Thymus (tissue), 11 donors: ENCODE results near the gene USP7. TPM values are rescaled to one million over a fixed set of nuclear protein-coding genes. Genes with fewer than 3 reads are reported as not detected.
A peak's percentile ranks its signal among the peaks of the same experiment; 100 is the strongest.

Experiments
- DNase-seq, 9 donors: peaks; one replicate each; pipeline ENCODE4 v3.0.0-alpha.2; 2013; ENCODE audit warnings: low spot score in 9 of 9, low read depth in 6 of 9, missing footprints in 1 of 9
- H3K27ac ChIP-seq, 2 donors: one replicate each; pipeline ENCODE4 v1.5.1; 2013; ENCODE audit warnings: control low read depth in 1 of 2, low read depth in 1 of 2, low read length in 1 of 2, mild to moderate bottlenecking in 1 of 2, moderate library complexity in 1 of 2
- H3K27me3 ChIP-seq, 2 donors: one replicate each; pipeline ENCODE4 v1.5.1; 2013; ENCODE audit warnings: low read length in 1 of 2; ENCODE audit not compliant: control insufficient read depth in 2 of 2, insufficient read depth in 1 of 2
- H3K36me3 ChIP-seq, 2 donors: one replicate each; pipeline ENCODE4 v1.5.1; 2013; ENCODE audit warnings: low read length in 1 of 2, mild to moderate bottlenecking in 1 of 2, moderate library complexity in 1 of 2; ENCODE audit not compliant: control insufficient read depth in 2 of 2, insufficient read depth in 2 of 2
- H3K4me1 ChIP-seq, 2 donors: one replicate each; pipeline ENCODE4 v1.5.1; 2013; ENCODE audit warnings: low read length in 2 of 2; ENCODE audit not compliant: control insufficient read depth in 2 of 2, insufficient read depth in 2 of 2
- H3K4me3 ChIP-seq, 2 donors: one replicate each; pipeline ENCODE4 v1.5.1; 2013; ENCODE audit warnings: low read length in 2 of 2, control low read depth in 1 of 2, mild to moderate bottlenecking in 1 of 2
- H3K9me3 ChIP-seq, 2 donors: one replicate each; pipeline ENCODE4 v1.5.1; 2013; ENCODE audit warnings: low read length in 1 of 2, mild to moderate bottlenecking in 1 of 2; ENCODE audit not compliant: control insufficient read depth in 2 of 2, insufficient read depth in 1 of 2
- WGBS: extraction: QIAGEN DNeasy Blood & Tissue Kit; methylation state at CpG from one replicate; pipeline ENCODE4 v1.1.7; 2013; 5-methylcytosine and 5-hydroxymethylcytosine counted together
- polyA plus RNA-seq: library from polyadenylated mRNA; stranded (reverse); fragments of 200-250 nt; gene quantifications from one replicate; pipeline ENCODE4 v1.2.3, GENCODE V29; 2013
- total RNA-seq: library from RNA; stranded (reverse); fragments of 120-200 nt; gene quantifications from one replicate; pipeline ENCODE4 v1.2.4, GENCODE V29; 2013
- donor health status: healthy.

Gene USP7
- total and polyA plus RNA-seq, 2 donors: 58.3 to 75.1 TPM

DNA sequence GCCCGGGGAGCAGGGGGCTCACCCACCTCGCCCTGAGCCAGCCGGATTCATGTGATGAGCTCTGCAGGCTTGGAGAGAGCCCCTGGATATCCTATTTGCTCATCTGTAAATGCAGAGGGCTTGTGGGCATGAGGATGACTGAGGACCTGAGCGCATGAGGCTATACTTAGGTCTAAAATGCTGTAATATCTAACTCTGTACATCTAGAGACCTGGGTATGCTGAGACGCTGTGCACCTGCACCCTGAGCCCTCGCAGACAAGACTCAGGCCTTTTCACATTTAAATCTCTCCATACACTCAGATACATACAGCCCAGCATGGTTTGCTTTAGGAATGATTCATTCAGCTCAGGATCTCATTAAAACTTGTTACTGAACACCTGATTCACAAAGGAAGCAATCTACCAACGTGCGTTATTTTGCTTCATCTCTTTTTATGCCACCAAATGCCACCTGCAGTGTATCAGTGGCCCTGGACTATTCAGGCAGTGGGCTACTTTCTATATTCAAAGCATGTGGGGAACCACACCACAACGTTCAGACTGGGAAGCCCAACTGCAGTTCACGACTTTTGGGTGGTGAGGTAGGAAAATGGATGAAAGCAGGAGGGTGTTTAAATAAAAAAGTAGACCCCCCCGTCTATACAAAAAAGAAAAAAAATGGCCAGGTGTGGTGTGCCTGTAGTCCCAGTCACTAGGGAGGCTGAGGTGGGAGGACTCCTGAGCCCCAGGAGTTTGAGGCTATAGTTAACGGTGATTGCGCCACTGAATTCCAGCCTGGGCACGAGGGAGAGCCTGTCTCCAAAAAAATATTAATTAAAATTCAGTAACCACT is 12.0 kb downstream of the USP7 start:
- 46% methylated on average over 14 of the region's 14 CpGs for WGBS
- Histone ChIP-seq H3K27me3 (no peaks in the 10 kb centered on the region), H3K9me3 (no peaks in the 10 kb centered on the region), H3K36me3 (no peaks in the 10 kb centered on the region), H3K4me3 (no peak overlapping the region), H3K4me1 (peaks cover 66 to 75% of the 10 kb centered on the region in 2 donors), H3K27ac (peak overlapping the region; percentile 4 to 15)
- no peak for DNase-seq

DNA sequence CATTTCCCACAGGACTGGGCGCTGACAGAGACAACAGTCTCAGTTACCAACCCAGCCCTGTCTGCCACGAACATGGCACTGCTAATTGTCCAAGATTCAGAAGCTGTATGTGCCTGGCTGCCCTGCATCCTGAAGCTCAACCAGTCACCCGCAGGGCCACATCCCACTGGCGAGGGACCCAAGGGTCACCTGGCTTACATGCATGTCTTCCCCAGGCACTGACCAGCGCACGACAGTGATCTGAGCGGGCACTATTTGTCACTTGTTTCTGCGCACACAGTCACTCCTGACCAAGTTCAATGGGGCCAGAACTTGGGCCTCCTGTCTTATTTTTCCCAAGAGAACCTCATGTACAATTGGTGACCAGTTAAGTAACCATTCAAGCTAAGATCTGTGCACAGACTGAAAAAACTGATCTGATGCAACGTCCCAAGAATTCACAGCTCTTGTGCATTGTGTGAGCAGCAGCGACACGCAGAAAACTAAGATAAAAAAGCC is 13.1 kb downstream of the USP7 start:
- H3K27me3 ChIP-seq: no peaks in the 10 kb centered on the region
- no peak for DNase-seq
- H3K9me3 ChIP-seq: no peaks in the 10 kb centered on the region
- WGBS: 96% methylated on average over 11 of the region's 11 CpGs
- no peak overlapping the region for H3K27ac ChIP-seq
- H3K4me1 ChIP-seq: peaks cover 66 to 73% of the 10 kb centered on the region in 2 donors
- no peak overlapping the region for H3K4me3 ChIP-seq
- H3K36me3 ChIP-seq: no peaks in the 10 kb centered on the region

DNA sequence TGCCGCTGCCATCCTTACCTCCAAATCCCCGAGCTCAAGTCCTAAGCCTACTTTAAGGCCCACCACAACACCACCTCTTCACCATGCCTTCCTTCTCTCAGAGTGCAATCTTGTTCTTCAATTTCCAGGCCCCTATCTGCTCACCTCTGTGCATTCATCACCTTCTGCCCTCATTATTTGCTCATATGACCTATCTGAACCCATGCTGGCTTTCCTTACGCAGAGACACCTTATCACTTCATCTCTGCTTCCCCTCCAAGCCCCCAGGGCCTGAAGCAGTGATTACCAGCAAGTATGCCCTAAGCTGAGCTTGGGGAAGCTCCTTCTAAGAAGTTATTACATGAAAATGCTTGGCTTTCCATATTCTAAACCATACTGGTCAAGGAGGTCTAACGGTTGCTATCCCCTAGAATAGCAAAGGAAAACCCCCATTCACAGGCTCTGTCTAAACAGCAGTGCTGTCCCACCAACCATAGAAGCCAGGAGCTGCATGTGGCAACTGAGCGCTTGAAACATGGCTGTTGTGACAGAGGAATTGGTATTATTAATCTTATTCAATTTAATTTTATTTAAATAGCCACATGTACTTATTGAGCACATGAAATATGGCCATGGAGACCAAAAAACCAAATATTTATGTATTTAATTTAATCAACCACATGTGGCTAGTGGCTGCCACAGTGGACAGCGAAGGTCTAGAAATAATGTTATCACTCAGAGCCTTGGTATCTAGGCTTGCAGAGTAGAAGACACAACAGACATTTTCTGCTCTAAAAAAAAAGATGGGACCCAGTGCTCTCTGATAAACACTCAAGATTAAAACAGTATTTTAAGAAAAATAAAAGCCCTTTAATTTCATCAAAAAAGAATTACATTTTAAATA is 13.9 kb downstream of the USP7 start:
- Histone ChIP-seq H3K9me3 (no peaks in the 10 kb centered on the region), H3K27ac (peak overlapping the region in 1 of 2 donors; percentile 33), H3K27me3 (no peaks in the 10 kb centered on the region), H3K36me3 (no peaks in the 10 kb centered on the region), H3K4me1 (peaks cover 70 to 77% of the 10 kb centered on the region in 2 donors), H3K4me3 (no peak overlapping the region)
- WGBS: 80% methylated on average over 6 of the region's 6 CpGs
- DNase-seq: no peak

DNA sequence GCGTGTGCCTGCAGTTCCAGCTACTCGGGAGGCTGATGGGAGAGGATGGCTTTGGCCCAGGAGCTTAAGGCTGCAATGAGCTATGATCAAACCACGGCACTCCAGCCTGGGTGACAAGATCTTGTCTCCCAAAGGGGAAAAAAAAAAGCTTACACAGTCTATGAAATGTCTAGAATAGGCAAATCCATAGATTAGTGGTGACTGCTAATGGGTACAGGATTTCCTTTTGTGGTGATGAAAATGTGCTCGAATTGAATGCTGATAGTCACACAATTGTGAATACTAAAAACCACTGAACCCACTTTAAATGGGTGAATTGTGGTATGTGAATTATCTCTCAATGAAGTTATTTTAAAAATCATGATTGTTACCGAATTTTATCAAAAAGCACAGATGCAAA is 14.9 kb downstream of the USP7 start:
- no peak for DNase-seq
- Histone ChIP-seq H3K36me3 (no peaks in the 10 kb centered on the region), H3K4me1 (peaks cover 73 to 78% of the 10 kb centered on the region in 2 donors), H3K27ac (no peak overlapping the region), H3K27me3 (no peaks in the 10 kb centered on the region), H3K9me3 (no peaks in the 10 kb centered on the region), H3K4me3 (no peak overlapping the region)
- 43% methylated on average over 5 of the region's 5 CpGs for WGBS

DNA sequence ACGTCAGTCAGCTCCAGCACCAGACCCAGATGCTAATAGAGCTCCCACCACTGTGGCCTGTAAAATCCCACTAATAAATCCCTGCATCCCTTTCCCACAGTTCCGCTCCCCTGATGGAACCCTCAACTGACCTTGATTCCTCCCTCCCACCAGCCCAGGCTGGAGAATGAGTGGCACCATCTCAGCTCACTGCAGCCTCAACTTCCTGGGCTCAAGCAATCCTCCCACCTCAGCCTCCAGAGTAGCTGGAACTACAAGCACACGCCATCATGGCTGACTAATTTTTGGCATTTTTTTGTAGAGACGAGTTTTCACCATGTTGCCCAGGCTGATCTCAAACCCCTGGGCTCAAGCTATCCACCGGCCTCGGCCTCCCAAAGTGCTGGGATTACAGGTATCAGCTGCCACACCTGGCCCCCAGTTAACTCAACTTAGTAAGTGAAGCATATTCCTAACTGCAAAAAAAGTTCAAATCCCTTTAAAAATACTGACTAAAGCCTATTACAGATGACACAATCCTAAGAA is 15.6 kb downstream of the USP7 start:
- no peaks in the 10 kb centered on the region for H3K36me3 ChIP-seq
- peaks cover 73 to 80% of the 10 kb centered on the region in 2 donors for H3K4me1 ChIP-seq
- DNase-seq: no peak
- no peak overlapping the region for H3K27ac ChIP-seq
- no peaks in the 10 kb centered on the region for H3K27me3 ChIP-seq
- WGBS: 95% methylated on average over 6 of the region's 6 CpGs
- no peaks in the 10 kb centered on the region for H3K9me3 ChIP-seq
- H3K4me3 ChIP-seq: no peak overlapping the region

DNA sequence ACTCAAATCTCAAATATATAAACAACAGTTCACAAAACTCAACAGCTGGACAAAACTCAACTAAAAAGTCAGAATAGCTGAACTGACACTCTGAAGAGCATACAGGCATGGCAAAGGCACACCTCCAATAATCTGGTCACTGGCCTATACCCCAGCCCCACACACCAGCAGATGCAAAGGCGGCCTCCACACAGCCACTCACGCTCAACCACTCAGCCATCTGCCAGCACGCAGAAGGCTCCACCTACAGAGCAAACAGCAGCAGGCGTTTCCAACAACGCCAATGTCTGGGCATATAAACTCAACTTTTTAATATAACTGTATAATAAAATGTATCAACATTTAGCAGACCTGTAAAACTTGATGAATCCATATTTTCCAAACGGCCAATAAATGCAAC is 17.2 kb downstream of the USP7 start:
- Histone ChIP-seq H3K27ac (peak overlapping the region in 1 of 2 donors; percentile 34), H3K36me3 (peaks cover 0 to 2% of the 10 kb centered on the region in 2 donors), H3K27me3 (no peaks in the 10 kb centered on the region), H3K9me3 (no peaks in the 10 kb centered on the region), H3K4me1 (peaks cover 67 to 68% of the 10 kb centered on the region in 2 donors), H3K4me3 (no peak overlapping the region)
- 76% methylated on average over 6 of the region's 6 CpGs for WGBS
- DNase-seq: no peak

DNA sequence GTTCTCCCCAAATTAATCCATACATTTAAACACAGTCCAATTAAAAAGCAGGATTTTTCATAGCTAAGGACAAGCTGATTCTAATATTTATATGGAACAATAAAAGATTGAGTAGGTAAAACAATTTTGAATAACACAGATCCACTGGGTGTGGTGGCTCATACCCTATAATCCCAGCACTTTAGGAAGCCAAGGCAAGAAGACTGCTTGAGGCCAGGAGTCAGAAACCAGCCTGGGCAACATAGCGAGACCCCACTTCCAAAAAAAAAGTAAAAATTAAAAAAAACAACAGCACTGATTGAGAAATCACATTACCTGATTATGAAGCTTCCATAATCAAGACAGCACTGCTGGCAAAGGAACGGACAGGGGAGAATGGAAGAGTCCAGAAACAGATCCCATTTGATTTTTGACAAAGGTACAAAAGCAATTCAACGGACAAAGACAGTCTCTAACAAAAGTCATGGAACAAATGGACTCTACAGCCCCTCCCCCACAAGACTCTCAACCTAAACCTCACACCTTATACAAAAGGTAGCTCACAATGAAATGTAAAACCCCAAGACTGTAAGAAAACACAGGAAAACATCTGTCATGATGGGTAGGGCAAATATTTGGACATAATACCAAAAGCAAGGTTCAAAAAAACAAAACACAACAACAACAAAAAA is 17.9 kb downstream of the USP7 start:
- Histone ChIP-seq H3K27me3 (no peaks in the 10 kb centered on the region), H3K36me3 (peaks cover 0 to 2% of the 10 kb centered on the region in 2 donors), H3K9me3 (no peaks in the 10 kb centered on the region), H3K4me3 (no peak overlapping the region), H3K27ac (no peak overlapping the region), H3K4me1 (peaks cover 59 to 60% of the 10 kb centered on the region in 2 donors)
- 91% methylated on average over 3 of the region's 3 CpGs for WGBS
- DNase-seq: no peak

DNA sequence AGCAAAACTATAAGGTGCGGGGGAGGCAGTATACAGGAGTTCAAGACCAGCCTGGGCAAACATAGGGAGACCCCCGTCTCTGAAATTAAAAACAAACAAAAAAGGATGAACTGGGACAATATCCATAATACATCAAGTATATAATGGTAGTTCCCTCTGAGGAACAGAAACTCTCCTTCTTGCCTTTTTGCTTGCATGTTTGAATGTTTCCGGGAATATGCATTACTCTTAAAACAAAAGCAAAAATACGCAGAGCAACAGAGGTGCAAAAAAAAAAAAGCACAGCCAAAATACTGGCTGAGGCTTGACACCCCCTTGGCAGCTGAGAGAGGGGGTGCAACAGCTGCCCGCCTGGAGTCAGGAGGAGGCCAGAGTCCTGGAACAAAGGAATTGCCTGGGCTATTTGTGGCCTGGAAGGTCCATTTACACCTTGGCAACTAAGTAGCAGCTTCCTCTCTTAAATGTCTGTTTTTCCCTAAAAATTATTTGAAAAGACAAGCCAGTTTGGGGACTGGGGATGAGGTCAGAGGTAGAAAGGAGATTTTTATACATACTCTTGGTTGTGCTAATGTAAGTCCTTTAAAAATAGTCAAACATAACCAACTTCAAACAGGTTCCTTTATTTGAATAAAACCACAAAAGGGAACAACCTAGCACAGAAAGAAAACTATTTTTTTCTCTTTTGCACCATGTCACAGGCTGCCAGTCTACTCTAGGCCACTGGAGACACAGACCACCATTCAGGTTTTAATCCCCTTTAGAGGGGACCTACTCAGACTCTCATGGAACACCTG is 19.5 kb downstream of the USP7 start:
- DNase-seq: peak in 1 of 9 donors; percentile 53
- Histone ChIP-seq H3K9me3 (no peaks in the 10 kb centered on the region), H3K36me3 (peaks cover 0 to 3% of the 10 kb centered on the region in 2 donors), H3K27ac (peak overlapping the region; percentile 1 to 46), H3K4me3 (no peak overlapping the region), H3K4me1 (peaks cover 45 to 49% of the 10 kb centered on the region in 2 donors), H3K27me3 (no peaks in the 10 kb centered on the region)
- 53% methylated on average over 5 of the region's 5 CpGs for WGBS
